ENCODE measurements around the gene ABCB4.

DNA sequence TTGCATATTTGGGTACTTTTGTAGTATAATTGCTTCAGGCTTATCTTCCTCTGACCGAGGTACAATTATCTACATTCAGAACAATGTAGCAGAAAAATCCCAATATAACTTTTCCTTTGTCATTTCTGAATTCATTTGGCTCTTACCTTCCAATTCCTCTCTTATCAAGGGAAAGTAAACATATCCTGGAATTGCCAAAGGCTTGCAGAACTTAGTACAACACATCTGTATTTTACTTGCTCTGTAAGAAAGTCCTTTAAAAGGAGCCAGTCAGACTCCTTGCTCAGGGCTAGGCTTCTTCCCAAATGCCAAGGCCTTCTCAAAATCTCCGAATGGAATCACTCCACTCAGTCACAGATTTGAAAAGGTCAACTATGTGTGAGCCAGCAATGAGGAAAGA, 43.3 kb upstream of the ABCB4 start:
- TF ChIP-seq, protein P1, sequence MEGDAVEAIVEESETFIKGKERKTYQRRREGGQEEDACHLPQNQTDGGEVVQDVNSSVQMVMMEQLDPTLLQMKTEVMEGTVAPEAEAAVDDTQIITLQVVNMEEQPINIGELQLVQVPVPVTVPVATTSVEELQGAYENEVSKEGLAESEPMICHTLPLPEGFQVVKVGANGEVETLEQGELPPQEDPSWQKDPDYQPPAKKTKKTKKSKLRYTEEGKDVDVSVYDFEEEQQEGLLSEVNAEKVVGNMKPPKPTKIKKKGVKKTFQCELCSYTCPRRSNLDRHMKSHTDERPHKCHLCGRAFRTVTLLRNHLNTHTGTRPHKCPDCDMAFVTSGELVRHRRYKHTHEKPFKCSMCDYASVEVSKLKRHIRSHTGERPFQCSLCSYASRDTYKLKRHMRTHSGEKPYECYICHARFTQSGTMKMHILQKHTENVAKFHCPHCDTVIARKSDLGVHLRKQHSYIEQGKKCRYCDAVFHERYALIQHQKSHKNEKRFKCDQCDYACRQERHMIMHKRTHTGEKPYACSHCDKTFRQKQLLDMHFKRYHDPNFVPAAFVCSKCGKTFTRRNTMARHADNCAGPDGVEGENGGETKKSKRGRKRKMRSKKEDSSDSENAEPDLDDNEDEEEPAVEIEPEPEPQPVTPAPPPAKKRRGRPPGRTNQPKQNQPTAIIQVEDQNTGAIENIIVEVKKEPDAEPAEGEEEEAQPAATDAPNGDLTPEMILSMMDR (conservative IDR thresholded peaks at IDR 0.05; ENCODE audit: low read length), result no peak
- TF ChIP-seq EZH2phosphoT487 (IDR thresholded peaks at IDR 0.05; ENCODE audit: borderline replicate concordance, low read depth, low read length), result no peak
